PC-9 (cell line): Measurements from ENCODE around the gene CUX1. TPM values are rescaled to one million over a fixed set of nuclear protein-coding genes. Genes with fewer than 3 reads are reported as not detected.
"Not testable (repeated sequence)": the region's sequence is repeated elsewhere in the genome, so short reads cannot be mapped to it uniquely, and the experiment has no call there.

Experiments
- BruUV-seq: library from RNA; stranded (reverse); fragments of 400-500 nt; replicated peaks from 2 replicates; lab custom pipeline; 2021; lab: Mats Ljungman, UMichigan
- CTCF ChIA-PET: fragments of 300-600 bp; sonication (Branson Sonifier 250); formaldehyde crosslinking; loops from one replicate; lab custom pipeline; 2022; ENCODE audit warnings: antibody characterized with exemption; lab: Charles Lee
- POLR2A ChIA-PET: fragments of 300-600 bp; sonication (Branson Sonifier 250); formaldehyde crosslinking; loops from one replicate; lab custom pipeline; 2022; ENCODE audit warnings: antibody characterized with exemption; ENCODE audit not compliant: unreplicated experiment; lab: Charles Lee
- DNase-seq, 2 experiments: peaks; one replicate each; pipeline versions ENCODE4 v3.0.0 to v3.0.0-alpha.2; 2015 to 2022; ENCODE audit warnings: mixed read lengths in 1 of 2
- H2AFZ ChIP-seq: fragments of 200-600 bp; sonication (generic); 2 replicates; pipeline ENCODE4 v1.8.1; 2017; ENCODE audit warnings: antibody characterized with exemption
- H3F3A ChIP-seq: fragments of 200-600 bp; sonication (generic); 2 replicates; pipeline ENCODE4 v1.8.1; 2017; ENCODE audit warnings: antibody characterized with exemption, mild to moderate bottlenecking, low read depth; ENCODE audit not compliant: insufficient read depth
- H3K27ac ChIP-seq: fragments of 200-600 bp; sonication (generic); 2 replicates; pipeline ENCODE4 v1.6.1; 2016; ENCODE audit warnings: mixed run types
- H3K27me3 ChIP-seq: fragments of 200-600 bp; sonication (generic); 2 replicates; pipeline ENCODE4 v1.6.1; 2016; ENCODE audit warnings: low read depth, mixed run types; ENCODE audit not compliant: insufficient read depth
- H3K36me3 ChIP-seq: fragments of 200-600 bp; sonication (generic); 2 replicates; pipeline ENCODE4 v1.6.1; 2016; ENCODE audit warnings: low read depth, mixed run types
- H3K4me1 ChIP-seq: fragments of 200-600 bp; sonication (generic); replicated peaks from 2 replicates; pipeline ENCODE4 v1.6.1; 2016; ENCODE audit warnings: mixed run types; ENCODE audit not compliant: insufficient read depth
- H3K4me2 ChIP-seq: fragments of 200-600 bp; sonication (generic); 2 replicates; pipeline ENCODE4 v1.6.1; 2017; ENCODE audit warnings: mixed run types
- H3K4me3 ChIP-seq: fragments of 200-600 bp; sonication (generic); 2 replicates; pipeline ENCODE4 v1.6.1; 2016; ENCODE audit warnings: mixed run types
- H3K79me2 ChIP-seq: fragments of 200-600 bp; sonication (generic); 2 replicates; pipeline ENCODE4 v1.6.1; 2017; ENCODE audit warnings: low read depth, mixed run types
- H3K9me2 ChIP-seq: fragments of 200-600 bp; sonication (generic); 2 replicates; pipeline ENCODE4 v1.8.1; 2017; ENCODE audit warnings: mild to moderate bottlenecking; ENCODE audit not compliant: insufficient read depth
- H3K9me3 ChIP-seq: fragments of 200-600 bp; sonication (generic); 2 replicates; pipeline ENCODE4 v1.8.1; 2016; ENCODE audit warnings: low read depth; ENCODE audit not compliant: insufficient read depth
- H4K20me1 ChIP-seq: fragments of 200-600 bp; sonication (generic); 2 replicates; pipeline ENCODE4 v1.8.1; 2017; ENCODE audit not compliant: insufficient read depth
- EZH2 ChIP-seq: fragments of 200-600 bp; sonication (generic); IDR thresholded peaks from 2 replicates; pipeline ENCODE4 v1.8.0; 2017; ENCODE audit warnings: antibody characterized with exemption, low read depth
- intact Hi-C: fragments of 100-400 bp; cut with micrococcal nuclease; formaldehyde crosslinking; loops from one replicate; pipeline ENCODE4 v1.10.0; 2022; ENCODE audit not compliant: unreplicated experiment
- total RNA-seq: library from RNA; stranded (reverse); gene quantifications from 2 replicates; pipeline ENCODE4 v1.2.3, GENCODE V29; 2021
- TF ChIP-seq, protein P1 (sequence below): fragments of 200-600 bp; sonication (generic); conservative IDR thresholded peaks from 2 replicates; pipeline ENCODE4 v1.6.1; 2017; ENCODE audit warnings: mixed run types, antibody characterized with exemption, mild to moderate bottlenecking, moderate library complexity

Gene CUX1
- total RNA-seq, 1 experiment from 2014 or later: 83.3 TPM

- POLR2A ChIA-PET: no interaction called here
- no peak for DNase-seq
- Histone ChIP-seq H3K36me3 (no peaks in the 10 kb centered on the region), H3K27me3 (no peaks in the 10 kb centered on the region), H3K4me3 (no peak overlapping the region), H3F3A (no peaks in the 10 kb centered on the region), H3K4me2 (no peak overlapping the region), H3K79me2 (no peaks in the 10 kb centered on the region), H4K20me1 (no peaks in the 10 kb centered on the region), H3K9me3 (no peaks in the 10 kb centered on the region), H3K4me1 (no peaks in the 10 kb centered on the region), H2AFZ (no peak overlapping the region), H3K9me2 (no peaks in the 10 kb centered on the region), H3K27ac (no peak overlapping the region)
- BruUV-seq: no TSS peak
- no peak for TF ChIP-seq EZH2
- TF ChIP-seq, protein P1, sequence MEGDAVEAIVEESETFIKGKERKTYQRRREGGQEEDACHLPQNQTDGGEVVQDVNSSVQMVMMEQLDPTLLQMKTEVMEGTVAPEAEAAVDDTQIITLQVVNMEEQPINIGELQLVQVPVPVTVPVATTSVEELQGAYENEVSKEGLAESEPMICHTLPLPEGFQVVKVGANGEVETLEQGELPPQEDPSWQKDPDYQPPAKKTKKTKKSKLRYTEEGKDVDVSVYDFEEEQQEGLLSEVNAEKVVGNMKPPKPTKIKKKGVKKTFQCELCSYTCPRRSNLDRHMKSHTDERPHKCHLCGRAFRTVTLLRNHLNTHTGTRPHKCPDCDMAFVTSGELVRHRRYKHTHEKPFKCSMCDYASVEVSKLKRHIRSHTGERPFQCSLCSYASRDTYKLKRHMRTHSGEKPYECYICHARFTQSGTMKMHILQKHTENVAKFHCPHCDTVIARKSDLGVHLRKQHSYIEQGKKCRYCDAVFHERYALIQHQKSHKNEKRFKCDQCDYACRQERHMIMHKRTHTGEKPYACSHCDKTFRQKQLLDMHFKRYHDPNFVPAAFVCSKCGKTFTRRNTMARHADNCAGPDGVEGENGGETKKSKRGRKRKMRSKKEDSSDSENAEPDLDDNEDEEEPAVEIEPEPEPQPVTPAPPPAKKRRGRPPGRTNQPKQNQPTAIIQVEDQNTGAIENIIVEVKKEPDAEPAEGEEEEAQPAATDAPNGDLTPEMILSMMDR: no peak
- intact Hi-C loops: no loop called here
- CTCF ChIA-PET: no interaction called here
Observed at GRCh38 chr7:102326157-102326889, 508.9 kb downstream of the CUX1 start.

DNA sequence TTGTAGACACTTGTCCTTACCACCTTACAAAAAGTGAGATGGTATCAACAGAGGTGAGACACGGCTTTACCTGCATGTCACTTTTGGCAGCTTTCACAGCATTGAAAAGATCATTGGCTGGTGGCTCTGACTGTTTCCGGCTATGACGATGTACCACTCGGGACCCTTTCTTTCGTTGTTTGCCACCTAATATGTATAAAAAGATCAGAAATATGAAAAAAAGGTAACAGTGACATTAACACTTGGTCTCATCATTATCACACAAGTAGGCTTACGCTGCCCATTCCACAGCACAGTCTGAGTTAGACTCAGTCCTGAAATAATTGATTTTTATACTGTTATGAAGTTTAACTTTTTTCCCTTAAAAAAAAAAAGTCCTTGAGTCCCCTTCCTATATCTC lies 509.8 kb downstream of the CUX1 start:
- H3K4me1 ChIP-seq, DNase-seq, POLR2A ChIA-PET, H3K9me2 ChIP-seq, H3K79me2 ChIP-seq, H3K4me3 ChIP-seq, H3K36me3 ChIP-seq, H3F3A ChIP-seq, H4K20me1 ChIP-seq, H3K9me3 ChIP-seq, H2AFZ ChIP-seq, H3K27me3 ChIP-seq, CTCF ChIA-PET, intact Hi-C loops, H3K27ac ChIP-seq, BruUV-seq: not testable (repeated sequence)
- H3K4me2 ChIP-seq: 0 out of 2 replicates have a peak overlapping the region, but pooled peaks have one; percentile 47

DNA sequence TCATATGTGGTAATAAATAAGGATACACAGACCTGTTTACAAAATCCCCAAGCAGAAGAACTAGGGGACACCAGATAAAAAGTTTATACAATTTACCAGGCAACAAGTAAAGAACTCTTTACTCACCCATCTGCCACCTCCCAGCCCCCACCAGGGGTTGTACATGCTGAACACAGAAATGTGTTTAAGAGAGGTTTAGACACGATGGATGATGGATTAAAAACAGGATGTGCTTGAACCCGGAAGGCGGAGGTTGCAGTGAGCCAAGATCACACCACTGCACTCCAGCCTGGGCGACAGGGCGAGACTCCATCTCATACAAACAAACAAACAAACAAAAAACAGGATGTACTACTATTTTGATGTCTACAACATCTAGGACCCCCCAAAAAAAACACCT lies 511.4 kb downstream of the CUX1 start:
- POLR2A ChIA-PET, H3K27me3 ChIP-seq, H4K20me1 ChIP-seq, H3K27ac ChIP-seq, H3K4me2 ChIP-seq, DNase-seq, H3K9me2 ChIP-seq, BruUV-seq, H3K79me2 ChIP-seq, CTCF ChIA-PET, H2AFZ ChIP-seq, H3K36me3 ChIP-seq, H3K4me1 ChIP-seq, H3K9me3 ChIP-seq, intact Hi-C loops, H3F3A ChIP-seq, H3K4me3 ChIP-seq: not testable (repeated sequence)

DNA sequence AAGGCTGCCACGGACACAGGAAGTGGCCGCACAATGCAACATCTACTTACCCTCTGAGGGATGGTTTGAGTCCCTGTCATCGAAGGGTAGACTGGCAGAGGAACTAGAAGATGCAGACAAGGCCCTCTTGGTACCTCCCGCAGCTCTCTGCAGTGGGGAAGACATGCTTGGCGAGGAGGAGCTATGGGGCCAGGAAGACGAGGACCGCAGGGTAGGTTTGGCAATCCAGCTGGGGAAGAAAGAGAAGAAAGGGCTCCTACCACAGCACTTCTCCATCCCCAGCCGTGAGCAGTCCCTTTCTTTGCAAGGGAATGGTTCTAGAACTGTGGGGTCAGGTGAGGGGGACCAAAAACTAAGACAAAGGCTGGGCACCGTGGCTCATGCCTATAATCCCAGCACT lies 511.9 kb downstream of the CUX1 start:
- H2AFZ ChIP-seq, H3K9me3 ChIP-seq, H3K27ac ChIP-seq, H3K4me1 ChIP-seq, H3K4me3 ChIP-seq, CTCF ChIA-PET, H3K36me3 ChIP-seq, H3K4me2 ChIP-seq, H4K20me1 ChIP-seq, H3K9me2 ChIP-seq, POLR2A ChIA-PET, H3F3A ChIP-seq, H3K27me3 ChIP-seq, BruUV-seq, DNase-seq, H3K79me2 ChIP-seq, intact Hi-C loops: not testable (repeated sequence)

DNA sequence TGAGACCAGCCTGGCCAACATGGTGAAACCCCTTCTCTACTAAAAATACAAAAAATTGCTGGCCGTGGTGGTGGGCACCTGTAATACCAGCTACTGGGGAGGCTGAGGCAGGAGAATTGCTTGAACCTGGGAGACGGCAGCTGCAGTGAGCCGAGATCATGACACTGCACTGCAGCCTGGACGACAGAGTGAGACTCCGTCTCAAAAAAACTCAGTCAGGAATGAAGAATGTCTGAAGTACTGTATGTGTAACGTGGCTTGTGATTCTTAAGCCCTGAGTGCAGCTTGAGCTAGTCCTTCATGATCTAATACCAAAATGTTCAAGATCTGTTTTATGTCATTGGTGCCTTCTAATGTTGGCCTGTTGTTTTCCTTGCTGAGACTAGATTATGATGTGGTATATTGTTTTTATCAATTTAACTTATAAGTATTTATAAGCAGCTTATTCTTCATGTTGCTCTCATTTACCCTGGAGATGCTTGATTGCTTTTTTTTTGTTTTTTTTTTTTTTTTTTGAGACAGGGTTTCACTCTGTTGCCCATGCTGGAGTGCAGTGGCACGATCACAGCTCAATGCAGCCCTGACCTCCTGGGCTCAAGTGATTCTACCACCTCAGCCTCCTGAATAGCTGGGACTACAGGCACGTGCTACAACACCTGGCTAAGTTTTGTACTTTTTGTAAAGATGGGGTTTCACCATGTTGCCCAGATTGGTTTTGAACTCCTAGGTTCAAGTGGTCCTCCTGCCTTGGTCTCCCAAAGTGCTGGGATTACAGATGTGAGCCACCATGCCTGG lies 513.4 kb downstream of the CUX1 start:
- H3K4me3 ChIP-seq, H3K79me2 ChIP-seq, H3K9me3 ChIP-seq, H3K4me1 ChIP-seq, H3K9me2 ChIP-seq, H3K27ac ChIP-seq, H3K36me3 ChIP-seq, H4K20me1 ChIP-seq, H3K4me2 ChIP-seq, DNase-seq, intact Hi-C loops, H3K27me3 ChIP-seq, BruUV-seq, H3F3A ChIP-seq, CTCF ChIA-PET, H2AFZ ChIP-seq: not testable (repeated sequence)
- POLR2A ChIA-PET: interaction anchor here (0.7 kb wide), 1 partner anchor 32 kb away, joined by 9 read pairs; no protein-coding TSS in a partner anchor
